Activated B cell treated with CpG ODN at 0.5 μM for 24 hours (primary cell): ENCODE measurements around the gene KRT72. TPM values are rescaled to one million over a fixed set of nuclear protein-coding genes. Genes with fewer than 3 reads are reported as not detected.

ENCODE experiments used
- ATAC-seq: fragments of 200-7000 bp; cut with Tn5 transposase; one replicate; pipeline ENCODE4 v1.10.0; 2021; ENCODE audit warnings: low read depth, mild to moderate bottlenecking, moderate library complexity
- CTCF ChIA-PET: fragments of 350-600 bp; sonication (Branson Sonifier 250); formaldehyde crosslinking; loops from one replicate; lab custom pipeline; 2021; ENCODE audit warnings: antibody characterized with exemption; lab: Charles Lee
- POLR2A ChIA-PET: fragments of 350-600 bp; sonication (Branson Sonifier 250); formaldehyde crosslinking; loops from one replicate; lab custom pipeline; 2021; ENCODE audit warnings: antibody characterized with exemption; lab: Charles Lee
- DNase-seq: peaks from one replicate; pipeline ENCODE4 v3.0.0; 2022
- H3K27ac Mint-ChIP-seq: one replicate; pipeline ENCODE4 v1.8.0; 2020; ENCODE audit warnings: mixed read lengths
- H3K27me3 Mint-ChIP-seq: one replicate; pipeline ENCODE4 v1.8.0; 2021; ENCODE audit warnings: mixed read lengths
- H3K36me3 Mint-ChIP-seq: one replicate; pipeline ENCODE4 v1.8.0; 2021; ENCODE audit warnings: low read depth, mixed read lengths
- H3K4me1 Mint-ChIP-seq: one replicate; pipeline ENCODE4 v1.8.0; 2021; ENCODE audit warnings: mixed read lengths
- H3K4me3 Mint-ChIP-seq: one replicate; pipeline ENCODE4 v1.8.0; 2020; ENCODE audit warnings: mild to moderate bottlenecking, mixed read lengths
- H3K9me3 Mint-ChIP-seq: one replicate; pipeline ENCODE4 v1.8.0; 2020; ENCODE audit warnings: mixed read lengths
- CTCF ChIP-seq: fragments of 200-600 bp; IDR thresholded peaks from one replicate; pipeline ENCODE4 v1.8.0; 2022; ENCODE audit warnings: antibody characterized with exemption, mild to moderate bottlenecking
- intact Hi-C: fragments of 100-400 bp; cut with micrococcal nuclease; formaldehyde crosslinking; loops from one replicate; pipeline ENCODE4 v1.15.1; 2024
- total RNA-seq: library from RNA; stranded (reverse); gene quantifications from 2 replicates; pipeline ENCODE4 v1.2.3, GENCODE V29; 2022

KRT72 gene
- total RNA-seq, 1 donor from 2014 or later = not detected

GRCh38 chr12:52537101-52537500, 64.2 kb downstream of the KRT72 start:
- Mint-ChIP-seq H3K27ac (no peak overlapping the region), H3K36me3 (no peaks in the 10 kb centered on the region), H3K9me3 (no peaks in the 10 kb centered on the region), H3K4me1 (no peaks in the 10 kb centered on the region), H3K27me3 (peaks cover 6% of the 10 kb centered on the region), H3K4me3 (no peak overlapping the region)
- ChIA-PET CTCF (no interaction called here), POLR2A (no interaction called here)
- TF ChIP-seq CTCF = no peak
- no peak for ATAC-seq
- intact Hi-C loops = no loop called here
- DNase-seq = no peak

Other genes starting within 250 kb of the KRT72 start
- gene KRT85, start 234.0 kb downstream of the KRT72 start, total RNA-seq = not detected in 2 replicates
- gene KRT84, start 215.8 kb downstream of the KRT72 start, total RNA-seq = not detected in 2 replicates
- gene KRT82, start 195.1 kb downstream of the KRT72 start, total RNA-seq = not detected in 2 replicates
- gene KRT75, start 167.1 kb downstream of the KRT72 start, total RNA-seq = not detected in 2 replicates
- not detected in 2 replicates for gene KRT6B, start 149.3 kb downstream of the KRT72 start, total RNA-seq
- gene KRT6C, start 127.7 kb downstream of the KRT72 start, total RNA-seq = not detected in 2 replicates
- not detected in 2 replicates for gene KRT6A, start 108.2 kb downstream of the KRT72 start, total RNA-seq
- not detected in 2 replicates for gene KRT5, start 81.1 kb downstream of the KRT72 start, total RNA-seq
- gene KRT71, start 48.3 kb downstream of the KRT72 start, total RNA-seq = not detected in 2 replicates
- not detected in 2 replicates for gene KRT74, start 27.6 kb downstream of the KRT72 start, total RNA-seq
- gene KRT73, start 17.1 kb upstream of the KRT72 start, total RNA-seq = not detected in 2 replicates
- not detected in 2 replicates for gene KRT2, start 50.7 kb upstream of the KRT72 start, total RNA-seq
- not detected in 2 replicates for gene KRT1, start 78.9 kb upstream of the KRT72 start, total RNA-seq
- not detected in 2 replicates for gene KRT77, start 102.1 kb upstream of the KRT72 start, total RNA-seq
- gene KRT76, start 175.9 kb upstream of the KRT72 start, total RNA-seq = not detected in 2 replicates
- gene KRT3, start 194.7 kb upstream of the KRT72 start, total RNA-seq = not detected in 2 replicates
- not detected in 2 replicates for gene KRT4, start 212.7 kb upstream of the KRT72 start, total RNA-seq
- not detected in 2 replicates for gene KRT79, start 232.8 kb upstream of the KRT72 start, total RNA-seq
- not detected in 2 replicates for gene KRT78, start 247.5 kb upstream of the KRT72 start, total RNA-seq